Activated CD8-positive, alpha-beta memory T cell treated with anti-CD3 and anti-CD28 coated beads, Interleukin-2, amount 50 U/mL, for 1 hour (primary cell): ENCODE results near the gene CCN2.

Experiments used
- DNase-seq: peaks from one replicate; pipeline ENCODE4 v3.0.0-alpha.2; 2020; ENCODE audit errors: extremely low read depth

Gene CCN2, protein sequence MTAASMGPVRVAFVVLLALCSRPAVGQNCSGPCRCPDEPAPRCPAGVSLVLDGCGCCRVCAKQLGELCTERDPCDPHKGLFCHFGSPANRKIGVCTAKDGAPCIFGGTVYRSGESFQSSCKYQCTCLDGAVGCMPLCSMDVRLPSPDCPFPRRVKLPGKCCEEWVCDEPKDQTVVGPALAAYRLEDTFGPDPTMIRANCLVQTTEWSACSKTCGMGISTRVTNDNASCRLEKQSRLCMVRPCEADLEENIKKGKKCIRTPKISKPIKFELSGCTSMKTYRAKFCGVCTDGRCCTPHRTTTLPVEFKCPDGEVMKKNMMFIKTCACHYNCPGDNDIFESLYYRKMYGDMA

DNA sequence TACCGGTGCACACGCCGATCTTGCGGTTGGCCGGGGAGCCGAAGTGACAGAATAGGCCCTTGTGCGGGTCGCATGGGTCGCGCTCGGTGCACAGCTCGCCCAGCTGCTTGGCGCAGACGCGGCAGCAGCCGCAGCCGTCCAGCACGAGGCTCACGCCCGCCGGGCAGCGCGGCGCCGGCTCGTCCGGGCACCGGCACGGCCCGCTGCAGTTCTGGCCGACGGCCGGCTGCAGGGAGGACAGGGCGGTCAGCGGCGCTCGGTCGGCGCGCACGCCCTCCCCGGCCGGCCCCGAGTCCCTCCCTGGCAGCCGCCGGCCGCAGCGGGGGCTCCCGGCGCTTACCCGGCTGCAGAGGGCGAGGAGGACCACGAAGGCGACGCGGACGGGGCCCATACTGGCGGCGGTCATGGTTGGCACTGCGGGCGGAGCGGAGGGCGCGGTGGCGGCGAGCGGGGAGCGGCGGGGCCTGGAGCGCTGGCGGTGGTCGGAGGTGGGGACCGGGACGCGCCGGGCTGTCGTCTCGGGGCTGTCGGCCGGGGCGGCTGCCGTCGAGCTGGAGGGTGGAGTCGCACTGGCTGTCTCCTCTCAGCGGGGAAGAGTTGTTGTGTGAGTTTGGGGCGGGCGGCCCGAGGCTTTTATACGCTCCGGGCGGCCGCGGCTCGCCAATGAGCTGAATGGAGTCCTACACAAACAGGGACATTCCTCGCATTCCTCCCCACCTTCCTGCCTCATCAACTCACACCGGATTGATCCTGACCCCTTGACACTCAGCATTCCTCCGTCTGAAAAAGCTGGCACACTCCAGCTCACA lies at the start of gene CCN2:
TSS of gene CCN2 (minus strand) at position 606 of the 809 bp plus-strand sequence. CDS start at position 406, 200 bp downstream.
- no peak for DNase-seq

DNA sequence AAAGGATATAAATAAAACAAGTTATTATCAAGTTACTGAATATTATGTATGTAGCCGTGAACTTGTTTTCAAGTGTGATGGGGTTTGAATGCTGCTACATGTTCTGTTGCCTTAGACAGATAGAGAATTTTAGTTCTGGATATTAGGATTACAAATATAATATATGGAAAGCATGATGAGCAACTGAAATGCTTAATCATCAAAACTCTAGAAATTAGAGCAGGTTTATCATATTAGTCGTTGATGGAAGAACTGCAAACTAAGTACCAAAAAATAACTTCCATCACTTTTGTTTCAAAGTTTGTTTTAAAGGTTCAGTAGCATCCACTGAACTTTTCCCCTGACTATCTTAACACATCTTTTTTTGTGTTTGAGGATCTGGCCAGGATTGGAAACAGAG lies 49.1 kb upstream of the CCN2 start:
- no peak for DNase-seq

DNA sequence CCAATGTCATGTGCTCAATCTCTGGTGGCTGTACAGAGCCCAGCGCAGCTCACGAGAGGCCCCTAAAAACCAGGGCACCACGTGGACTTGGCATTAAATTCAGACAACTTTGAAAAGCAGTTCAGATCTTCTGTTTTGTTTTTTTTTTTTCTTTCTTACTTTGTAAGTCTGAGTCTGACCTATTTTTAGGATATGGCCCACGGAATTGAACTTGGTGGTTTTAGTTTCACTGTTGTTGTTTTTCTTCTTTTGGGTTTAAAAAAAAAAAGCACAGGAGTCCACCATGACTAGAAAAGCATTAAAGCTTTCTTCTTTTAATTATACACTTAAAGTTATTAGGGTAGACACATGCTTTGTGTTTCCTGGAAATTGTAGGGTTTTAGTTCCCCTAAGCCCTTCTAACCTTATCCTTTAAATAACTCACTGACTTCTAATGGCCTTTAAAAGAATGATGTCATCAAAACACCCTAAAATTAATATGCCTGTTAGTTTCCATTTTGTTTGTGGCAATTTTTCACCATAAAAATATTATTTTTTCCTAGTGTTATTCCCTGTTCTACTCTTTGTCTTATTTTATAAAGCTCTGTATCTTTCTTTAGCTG lies 48.5 kb upstream of the CCN2 start:
- DNase-seq, result no peak

DNA sequence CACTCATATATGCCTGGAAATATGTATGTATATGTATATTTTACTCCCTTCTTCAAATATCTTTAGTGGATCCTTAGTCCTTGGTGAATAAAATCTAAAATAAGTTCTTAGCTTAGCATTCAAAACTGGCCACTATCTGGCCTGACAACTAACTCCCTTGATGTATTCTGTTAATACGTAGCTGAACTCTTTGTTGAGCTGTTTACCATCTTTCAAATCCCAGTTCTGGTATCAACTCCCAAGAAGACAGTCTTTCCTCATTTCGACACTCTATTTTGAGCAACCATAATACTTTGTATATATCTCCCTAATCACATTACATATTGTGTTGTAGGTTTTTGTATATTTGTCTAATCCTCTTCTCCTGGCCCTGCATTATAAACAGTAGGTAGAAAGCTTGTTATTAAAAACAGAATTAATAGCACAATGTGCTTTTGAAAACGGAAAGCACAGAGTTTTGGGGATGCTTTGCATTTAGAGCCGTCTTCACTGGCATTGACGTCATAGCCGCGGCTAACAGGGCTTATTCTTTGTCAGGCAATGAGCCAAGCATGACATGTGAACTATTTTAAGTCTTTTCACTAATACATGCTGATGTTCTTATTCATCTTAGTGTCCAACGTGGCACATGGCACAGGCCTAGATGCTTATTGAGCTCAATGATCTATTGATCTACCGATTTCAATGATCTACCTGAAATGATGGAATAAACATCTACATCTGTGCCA lies 47.2 kb upstream of the CCN2 start:
- no peak for DNase-seq

DNA sequence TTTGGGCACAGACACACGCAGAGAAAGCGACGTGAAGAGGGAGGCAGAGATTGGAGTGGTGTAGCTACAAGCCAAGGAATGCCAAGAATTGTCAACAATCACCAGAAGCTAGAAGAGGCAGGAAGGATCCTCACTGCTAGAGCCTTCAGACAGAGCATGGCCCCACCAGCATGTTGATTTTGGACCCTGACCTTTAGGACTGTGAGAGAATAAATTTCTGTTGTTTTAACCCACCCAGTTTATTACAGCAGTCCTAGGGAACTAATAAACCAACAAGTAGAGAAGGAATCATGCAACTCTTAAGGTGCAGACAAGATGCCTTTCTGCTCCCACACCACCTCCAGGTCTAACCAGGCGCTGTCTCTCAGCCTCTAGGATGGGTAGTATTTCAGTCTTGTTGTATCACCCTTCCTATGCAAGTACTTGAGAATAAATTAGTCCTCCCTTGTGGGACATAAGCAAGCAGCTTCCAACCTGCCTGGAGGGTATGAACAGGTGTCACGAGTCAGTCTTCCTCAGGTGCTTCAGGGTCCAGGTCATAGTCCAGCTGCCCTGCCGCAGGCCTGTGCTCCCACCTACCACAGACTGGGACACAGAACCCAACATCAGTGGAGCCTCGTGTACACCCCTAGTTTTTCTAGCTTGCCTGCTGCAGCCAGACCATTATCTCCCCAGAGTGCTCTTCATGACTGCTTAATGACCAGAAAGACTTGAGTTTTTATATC lies 46.4 kb upstream of the CCN2 start:
- DNase-seq, result no peak

DNA sequence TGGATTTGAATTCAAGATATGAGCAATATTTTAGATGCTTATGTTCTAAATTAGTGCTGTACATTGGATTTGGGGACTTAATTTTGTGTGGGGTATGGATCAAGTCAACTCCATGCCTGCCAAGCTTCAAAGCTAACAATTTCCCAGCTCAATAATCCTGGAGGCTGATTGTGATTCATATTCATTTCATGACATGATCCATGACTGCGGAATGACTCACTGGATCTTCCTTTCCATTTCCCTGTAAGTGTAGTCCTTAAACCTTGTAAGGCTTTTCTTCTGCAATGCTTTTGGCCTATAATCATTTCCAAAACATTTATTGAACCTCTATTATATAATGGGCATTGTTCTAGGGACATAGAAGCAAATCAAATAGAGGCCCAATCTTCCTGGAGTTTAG lies 44.7 kb upstream of the CCN2 start:
- DNase-seq, result no peak

DNA sequence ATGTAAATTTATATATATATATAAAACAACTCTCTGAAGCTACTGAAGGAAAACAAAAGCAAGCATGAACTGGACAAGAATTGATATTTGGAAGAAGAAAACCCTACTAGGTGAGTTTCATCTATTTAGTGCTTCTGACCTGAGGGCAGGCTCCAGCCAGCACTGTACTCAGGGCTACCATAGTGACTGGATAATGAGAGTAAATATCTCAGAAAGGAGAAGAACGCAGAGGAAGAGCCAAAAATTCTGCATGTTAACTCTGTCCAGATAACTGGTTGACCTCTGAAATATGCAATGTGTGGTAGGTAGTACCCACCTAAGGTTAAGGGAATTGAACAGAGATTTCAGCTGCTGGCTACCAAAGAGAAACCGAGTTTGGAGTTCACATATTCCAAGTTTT lies 41.4 kb upstream of the CCN2 start:
- DNase-seq, result no peak

DNA sequence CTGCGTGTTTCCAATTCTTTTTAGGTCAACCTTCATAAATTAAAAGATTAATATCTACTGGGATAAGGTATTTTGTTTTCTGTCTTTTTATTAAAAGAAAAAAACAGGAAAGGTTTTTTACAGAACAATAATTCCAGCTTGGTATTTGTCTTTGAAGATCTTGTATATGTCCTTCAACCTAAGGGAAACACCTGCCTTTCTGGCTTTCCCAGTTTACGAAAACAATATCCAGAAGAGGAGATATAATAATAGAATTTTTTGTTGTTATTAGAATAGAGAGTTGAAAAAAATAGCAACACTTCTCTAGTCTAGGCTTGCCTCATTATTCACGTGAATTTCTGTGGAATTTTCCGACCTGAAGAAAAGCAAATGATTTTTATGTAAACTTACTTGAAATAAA lies 37.9 kb upstream of the CCN2 start:
- DNase-seq, result no peak

DNA sequence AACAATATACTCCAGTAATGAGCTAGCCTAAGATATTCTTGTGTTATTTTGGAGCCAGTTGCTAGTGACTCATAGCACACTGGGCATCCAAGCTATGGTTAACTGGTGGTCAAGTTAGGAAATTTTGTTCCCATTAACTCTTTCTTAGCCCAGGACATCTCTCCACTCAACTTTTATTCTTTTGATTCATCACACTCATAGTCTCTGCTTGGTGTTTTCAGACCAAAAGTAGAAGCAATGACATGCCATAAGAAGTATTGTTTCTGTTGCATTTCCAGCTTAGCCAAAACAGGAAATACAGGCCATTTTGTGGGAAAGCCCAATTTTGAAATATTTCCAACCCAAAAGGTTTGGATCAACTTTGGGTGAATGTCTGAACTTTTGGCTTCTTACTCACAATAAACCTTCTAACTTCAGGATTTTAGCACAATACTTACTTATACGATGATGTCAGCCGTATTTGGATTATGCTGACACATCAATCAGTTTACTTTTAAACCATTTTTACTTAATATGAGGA lies 31.6 kb upstream of the CCN2 start:
- DNase-seq, result no peak

DNA sequence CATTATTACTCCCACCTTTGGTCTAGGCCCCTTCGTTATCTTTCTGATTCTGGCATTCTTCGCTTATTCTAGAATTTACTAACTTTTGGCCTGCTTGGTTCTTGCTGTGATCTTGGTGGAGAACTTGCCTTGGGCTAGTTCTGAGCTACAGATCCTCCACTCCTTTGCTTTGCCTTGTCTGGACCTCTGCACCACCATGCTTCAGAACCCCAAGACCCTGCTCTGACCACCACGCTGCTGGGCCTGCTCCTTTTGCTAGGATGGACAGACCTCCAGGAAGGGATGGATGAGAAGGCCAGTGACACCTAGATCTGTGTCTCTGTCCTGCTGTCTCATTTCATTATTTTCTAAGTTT lies 30.4 kb upstream of the CCN2 start:
- DNase-seq, result no peak

DNA sequence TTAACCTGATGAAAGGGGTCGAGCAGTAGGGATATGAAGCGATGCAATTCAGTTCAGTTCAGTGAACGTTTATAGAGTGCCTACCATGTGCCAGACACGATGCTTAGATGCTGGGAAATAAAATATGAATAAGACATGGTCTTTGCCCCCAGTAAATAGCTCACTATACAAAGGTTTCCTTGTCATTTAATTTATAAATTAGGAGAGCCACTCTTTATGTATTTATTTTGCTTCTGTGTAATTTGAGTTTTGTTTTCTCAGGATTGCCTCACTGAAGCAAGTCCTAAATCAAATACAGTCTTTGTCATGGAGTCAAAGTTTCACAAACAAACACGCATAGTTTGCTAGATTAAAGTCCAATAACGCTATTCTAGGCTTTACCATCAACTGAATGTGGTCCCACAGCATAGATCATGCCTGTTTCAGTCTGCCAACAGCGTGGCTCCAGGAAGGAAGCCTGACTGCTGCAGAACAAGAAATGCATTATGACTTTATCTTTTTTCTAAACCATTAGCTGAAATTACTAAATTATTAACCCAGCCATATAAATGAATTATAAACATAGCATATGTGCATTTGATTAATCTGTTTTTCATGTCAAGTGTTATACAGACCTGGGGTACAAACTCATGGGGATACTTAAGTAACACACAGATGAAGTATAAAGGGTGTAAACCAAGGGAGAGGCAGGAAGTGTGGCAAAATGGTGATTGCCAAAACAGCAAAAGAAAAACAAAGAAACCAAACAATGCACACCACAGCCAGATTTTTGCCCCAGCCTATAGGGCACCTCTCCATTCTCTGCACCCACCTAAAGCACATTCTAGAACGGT lies 29.8 kb upstream of the CCN2 start:
- no peak for DNase-seq

DNA sequence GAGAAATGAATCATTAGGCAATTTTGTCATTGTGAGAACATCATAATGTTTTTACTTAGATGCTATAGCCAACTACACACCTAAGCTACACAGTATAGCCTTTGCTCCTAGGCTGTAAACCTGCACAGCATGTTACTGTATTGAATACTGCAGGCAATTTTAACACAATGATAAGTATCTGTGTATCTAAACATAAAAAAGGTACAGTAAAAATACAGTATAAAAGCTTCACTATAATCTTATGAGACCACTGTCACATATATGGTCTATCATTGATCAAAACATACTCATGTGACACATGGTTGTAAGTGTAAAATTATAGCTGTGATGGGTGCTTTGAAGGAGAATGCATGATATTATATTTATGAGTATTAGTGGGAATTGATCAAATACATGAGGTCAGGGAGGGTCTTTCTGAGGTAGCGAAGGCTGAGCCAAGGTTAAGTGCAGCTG lies 29.2 kb upstream of the CCN2 start:
- DNase-seq, result no peak

DNA sequence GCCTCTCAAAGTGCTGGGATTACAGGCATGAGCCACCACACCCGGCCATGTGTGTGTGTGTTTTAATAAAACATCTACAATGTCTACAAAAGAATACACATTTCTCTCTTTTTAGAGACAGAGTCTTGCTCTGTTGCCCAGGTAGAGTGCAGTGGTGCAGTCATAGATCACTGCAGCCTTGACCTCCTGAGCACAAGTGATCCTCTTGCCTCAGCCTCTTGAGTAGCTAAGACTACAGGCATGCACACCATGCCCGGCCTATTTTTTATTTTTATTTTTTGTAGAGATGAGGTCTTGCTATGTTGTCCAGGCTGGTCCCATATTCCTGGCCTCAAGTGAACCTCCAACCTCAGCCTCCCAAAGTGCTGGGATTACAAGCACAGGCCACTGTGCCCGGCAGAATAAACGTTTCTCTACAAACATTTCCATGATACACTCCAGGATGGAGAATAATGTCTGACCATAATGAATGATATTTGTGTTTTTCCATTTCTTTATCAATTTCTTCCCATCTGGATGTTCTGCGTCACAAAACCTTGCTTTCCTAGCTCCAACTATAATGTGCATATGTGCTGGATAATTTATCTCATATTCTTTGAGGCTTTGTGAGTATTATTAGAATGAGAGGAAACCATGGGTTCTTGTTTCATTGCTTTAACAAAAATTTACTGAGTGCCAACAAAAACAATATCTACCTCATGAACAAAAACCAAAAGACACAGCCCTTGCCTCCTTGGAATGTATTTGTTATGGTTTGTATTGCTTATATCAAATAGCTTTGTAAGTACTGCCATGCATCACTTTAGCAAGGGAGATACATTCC lies 28.6 kb upstream of the CCN2 start:
- DNase-seq, result no peak

DNA sequence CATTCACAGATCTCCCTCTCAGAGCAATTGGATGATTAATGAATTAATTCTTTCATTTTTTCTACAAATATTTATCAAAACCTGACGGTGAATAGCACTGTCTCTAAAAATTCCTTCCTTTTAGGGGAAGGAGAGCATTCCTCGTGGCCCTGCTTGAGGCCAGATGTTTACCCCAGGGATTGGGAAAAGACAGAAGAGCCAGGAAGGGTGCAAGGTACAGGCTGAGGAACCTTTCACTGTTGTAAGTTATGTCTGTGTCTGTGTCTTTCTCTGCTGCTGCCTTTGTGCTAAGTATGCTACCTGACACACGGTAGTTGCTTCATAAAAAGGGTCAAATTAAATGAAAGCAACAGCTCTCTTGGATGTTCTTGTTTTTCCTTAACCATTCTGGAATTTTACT lies 27.4 kb upstream of the CCN2 start:
- no peak for DNase-seq

DNA sequence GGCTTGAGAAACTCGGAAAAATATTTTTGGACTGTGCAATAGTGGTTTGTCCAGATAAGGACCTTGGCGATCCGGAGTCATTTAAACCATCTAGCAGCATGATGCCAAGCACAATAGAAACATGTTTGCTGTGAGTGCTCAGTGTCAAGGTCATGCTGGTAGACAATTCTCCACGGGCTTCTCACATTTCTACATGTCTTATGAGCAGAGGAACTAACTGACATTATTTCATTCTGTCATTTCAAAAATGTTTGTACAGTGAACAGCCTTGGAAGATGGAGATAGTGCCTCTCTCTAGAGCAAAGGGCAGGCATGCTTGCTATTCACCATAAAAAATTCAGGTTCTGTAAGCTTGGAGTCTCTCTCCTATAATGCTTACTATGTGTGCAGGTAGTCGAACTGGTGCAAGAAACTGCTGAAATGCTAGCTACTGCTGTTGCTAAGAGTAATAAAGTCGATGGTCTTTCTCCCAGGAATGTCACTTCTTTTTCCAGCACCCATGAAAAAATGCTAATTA lies 25.4 kb upstream of the CCN2 start:
- no peak for DNase-seq

DNA sequence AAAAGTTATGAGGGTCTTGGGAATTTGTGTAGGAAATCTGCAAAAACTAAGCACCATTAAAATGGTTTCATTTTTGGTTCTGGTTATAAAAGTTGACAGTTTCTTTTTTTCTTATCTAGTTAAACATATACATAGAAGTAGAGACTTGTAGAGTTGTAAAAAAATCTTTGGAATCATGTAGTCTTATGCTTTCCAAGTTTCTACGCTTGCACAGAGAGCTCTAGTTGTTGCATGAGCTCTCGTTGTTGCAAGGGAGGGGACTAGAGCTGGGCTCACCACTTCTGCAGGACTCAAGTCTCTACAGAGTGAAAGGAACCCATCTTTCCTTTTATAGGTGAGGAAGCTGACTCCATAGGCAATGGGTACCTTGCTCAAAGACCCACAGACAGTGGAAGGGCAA lies 21.6 kb upstream of the CCN2 start:
- no peak for DNase-seq

DNA sequence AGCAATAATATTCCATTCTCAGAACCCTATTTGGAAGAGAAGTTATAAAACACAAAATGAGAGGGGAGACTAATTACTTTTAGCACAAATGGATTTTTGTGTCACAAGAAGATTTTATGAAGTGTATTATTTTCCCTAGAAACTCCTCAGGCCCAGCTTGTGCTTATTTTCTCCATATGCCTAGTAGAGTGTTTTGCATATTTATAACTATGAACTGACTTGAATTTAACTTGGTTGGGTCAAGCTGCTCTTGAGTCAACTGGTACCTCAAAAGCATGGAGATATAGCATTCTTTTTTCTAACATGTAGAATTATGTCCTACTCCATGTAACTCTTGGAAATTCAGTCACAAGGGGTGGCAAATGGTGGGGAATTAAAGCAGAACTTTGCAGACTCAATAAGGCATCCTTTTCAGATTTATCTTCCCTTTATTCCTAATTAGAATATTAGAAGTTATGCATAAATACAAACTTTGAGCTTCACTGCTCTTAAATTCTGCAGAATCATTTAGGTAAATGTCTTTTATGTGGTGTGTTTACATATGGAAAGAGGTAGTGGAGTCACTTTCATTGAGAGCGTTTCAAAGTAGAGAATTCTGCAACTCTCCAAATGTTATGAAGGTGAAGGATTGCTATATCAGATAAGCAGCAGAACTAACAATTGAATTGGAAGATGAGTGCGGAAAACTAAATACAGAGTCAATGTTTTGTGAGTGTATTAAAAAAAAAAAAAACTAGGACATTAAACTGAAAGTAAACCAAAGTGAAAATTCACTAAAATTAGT lies 19.1 kb upstream of the CCN2 start:
- no peak for DNase-seq

DNA sequence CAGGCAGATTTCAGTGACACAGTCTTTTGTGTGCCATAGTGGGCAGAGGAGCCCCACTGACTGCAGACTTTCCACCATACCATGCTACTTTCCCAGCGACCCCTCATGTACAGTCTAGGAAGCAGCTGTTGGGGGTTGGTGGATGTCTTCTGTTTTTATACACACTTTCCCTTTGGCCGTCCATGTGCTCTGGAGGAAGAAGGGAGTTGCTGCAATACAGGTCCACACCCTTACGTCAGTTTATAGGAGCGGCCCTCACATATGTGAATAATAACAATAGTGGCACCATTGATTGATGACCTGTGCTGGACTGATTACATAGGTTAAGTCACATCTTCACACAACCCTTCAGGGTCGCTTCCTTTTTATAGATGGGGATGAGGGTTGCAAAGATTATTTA lies 17.5 kb upstream of the CCN2 start:
- no peak for DNase-seq

DNA sequence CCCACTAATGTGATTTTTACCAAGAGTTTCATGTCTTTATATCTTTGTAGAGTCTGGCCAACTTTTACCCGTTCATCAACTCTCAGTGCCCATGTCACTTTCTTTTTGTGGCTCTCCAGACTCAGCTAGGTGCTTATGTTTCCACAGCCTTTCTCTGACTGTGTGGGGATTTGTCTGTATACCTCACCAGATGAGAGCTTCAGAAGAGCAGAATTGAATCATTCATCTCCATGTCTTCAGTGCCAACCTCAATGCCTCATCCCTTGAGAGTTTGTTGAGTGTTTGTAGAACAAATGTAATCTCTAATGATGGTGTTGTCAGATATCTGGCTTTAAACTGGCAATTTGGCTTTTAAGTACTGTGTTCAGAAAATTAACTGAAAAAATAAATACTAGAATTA lies 16.8 kb upstream of the CCN2 start:
- DNase-seq, result no peak
